HEK293T (cell line): ENCODE results near the gene S100A8.

Source experiments
- BHLHE40 ChIP-seq: fragments of 450-650 bp; IDR thresholded peaks from 2 replicates; pipeline ENCODE4 v1.6.1; 2016; ENCODE audit warnings: mild to moderate bottlenecking, moderate library complexity, borderline replicate concordance
- FOXK2 ChIP-seq: fragments of 450-650 bp; IDR thresholded peaks from 2 replicates; pipeline ENCODE4 v1.6.1; 2016; ENCODE audit warnings: mild to moderate bottlenecking
- LEF1 ChIP-seq: fragments of 450-650 bp; IDR thresholded peaks from 2 replicates; pipeline ENCODE4 v1.6.1; 2017; ENCODE audit warnings: mild to moderate bottlenecking, borderline replicate concordance
- SUZ12 ChIP-seq: fragments of 450-650 bp; IDR thresholded peaks from 2 replicates; pipeline ENCODE4 v1.6.1; 2016; ENCODE audit warnings: mild to moderate bottlenecking
- TARDBP ChIP-seq: fragments of 450-650 bp; IDR thresholded peaks from 2 replicates; pipeline ENCODE4 v1.6.1; 2016
- ZNF384 ChIP-seq: fragments of 450-650 bp; IDR thresholded peaks from 2 replicates; pipeline ENCODE4 v1.6.1; 2016

DNA sequence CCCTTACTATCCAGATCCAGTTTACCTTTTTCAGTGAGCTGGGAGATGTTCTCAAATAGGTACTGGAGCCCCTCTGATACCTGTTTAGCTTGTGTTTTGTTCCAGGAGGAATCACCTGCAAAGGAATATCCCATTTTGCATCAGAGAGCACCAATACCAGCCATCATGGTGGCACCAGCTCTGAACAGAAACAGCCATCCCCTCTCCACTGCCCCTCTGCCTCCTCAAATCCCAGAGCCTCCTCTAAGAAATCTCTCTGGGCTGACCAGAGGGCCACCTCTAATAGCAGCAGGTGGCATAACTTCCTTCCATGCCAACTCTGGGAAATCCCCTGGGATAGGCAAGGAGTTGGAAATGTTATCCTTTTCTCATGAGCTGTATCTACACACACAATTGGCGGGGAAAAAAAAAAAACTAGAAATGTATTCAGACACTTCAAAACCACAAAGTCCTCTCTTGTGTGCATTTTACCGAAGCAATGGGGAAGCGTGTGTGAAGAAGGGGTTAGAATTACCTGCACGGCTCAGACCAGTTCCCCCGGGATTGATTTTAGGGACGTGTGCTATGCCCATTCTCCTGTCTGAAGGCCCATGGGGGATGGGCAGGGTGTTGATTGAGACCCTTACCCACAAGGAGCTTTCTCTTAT is 44.7 kb downstream of the S100A8 start:
- TF ChIP-seq FOXK2 (no peak), LEF1 (no peak), BHLHE40 (no peak), TARDBP (no peak), ZNF384 (no peak), SUZ12 (no peak)
